Skeletal muscle tissue (tissue), 4 donors: ENCODE results near the gene VAV2. TPM values are rescaled to one million over a fixed set of nuclear protein-coding genes. Genes with fewer than 3 reads are reported as not detected.

Experiments
- H3K27ac ChIP-seq: one replicate; pipeline ENCODE4 v1.7.0; 2013; ENCODE audit warnings: mild to moderate bottlenecking, low read depth, low read length, inconsistent platforms
- H3K27me3 ChIP-seq, 3 donors: one replicate each; pipeline ENCODE4 v1.7.0; 2013; ENCODE audit warnings: low read length in 3 of 3; ENCODE audit not compliant: control insufficient read depth in 3 of 3, insufficient read depth in 3 of 3
- H3K36me3 ChIP-seq, 3 donors: one replicate each; pipeline ENCODE4 v1.7.0; 2013; ENCODE audit warnings: low read length in 3 of 3; ENCODE audit not compliant: control insufficient read depth in 3 of 3, insufficient read depth in 3 of 3
- H3K4me1 ChIP-seq, 3 donors: one replicate each; pipeline ENCODE4 v1.7.0; 2013; ENCODE audit warnings: low read length in 3 of 3, mild to moderate bottlenecking in 3 of 3; ENCODE audit not compliant: control insufficient read depth in 3 of 3, insufficient read depth in 3 of 3
- H3K4me3 ChIP-seq, 3 donors: one replicate each; pipeline ENCODE4 v1.7.0; 2013; ENCODE audit warnings: low read length in 3 of 3
- H3K9ac ChIP-seq, 3 donors: one replicate each; pipeline ENCODE4 v1.7.0; 2013; ENCODE audit warnings: low read length in 3 of 3, mild to moderate bottlenecking in 3 of 3, moderate library complexity in 2 of 3, low read depth in 1 of 3
- H3K9me3 ChIP-seq, 3 donors: one replicate each; pipeline ENCODE4 v1.7.0; 2013; ENCODE audit warnings: low read length in 3 of 3; ENCODE audit not compliant: control insufficient read depth in 3 of 3
- total RNA-seq: library from RNA; depleted of rRNA; stranded (reverse); fragments of >200 nt; gene quantifications from one replicate; pipeline ENCODE4 v1.2.3, GENCODE V29; 2014
- donor health status: Osteomylitis.

Gene VAV2, protein sequence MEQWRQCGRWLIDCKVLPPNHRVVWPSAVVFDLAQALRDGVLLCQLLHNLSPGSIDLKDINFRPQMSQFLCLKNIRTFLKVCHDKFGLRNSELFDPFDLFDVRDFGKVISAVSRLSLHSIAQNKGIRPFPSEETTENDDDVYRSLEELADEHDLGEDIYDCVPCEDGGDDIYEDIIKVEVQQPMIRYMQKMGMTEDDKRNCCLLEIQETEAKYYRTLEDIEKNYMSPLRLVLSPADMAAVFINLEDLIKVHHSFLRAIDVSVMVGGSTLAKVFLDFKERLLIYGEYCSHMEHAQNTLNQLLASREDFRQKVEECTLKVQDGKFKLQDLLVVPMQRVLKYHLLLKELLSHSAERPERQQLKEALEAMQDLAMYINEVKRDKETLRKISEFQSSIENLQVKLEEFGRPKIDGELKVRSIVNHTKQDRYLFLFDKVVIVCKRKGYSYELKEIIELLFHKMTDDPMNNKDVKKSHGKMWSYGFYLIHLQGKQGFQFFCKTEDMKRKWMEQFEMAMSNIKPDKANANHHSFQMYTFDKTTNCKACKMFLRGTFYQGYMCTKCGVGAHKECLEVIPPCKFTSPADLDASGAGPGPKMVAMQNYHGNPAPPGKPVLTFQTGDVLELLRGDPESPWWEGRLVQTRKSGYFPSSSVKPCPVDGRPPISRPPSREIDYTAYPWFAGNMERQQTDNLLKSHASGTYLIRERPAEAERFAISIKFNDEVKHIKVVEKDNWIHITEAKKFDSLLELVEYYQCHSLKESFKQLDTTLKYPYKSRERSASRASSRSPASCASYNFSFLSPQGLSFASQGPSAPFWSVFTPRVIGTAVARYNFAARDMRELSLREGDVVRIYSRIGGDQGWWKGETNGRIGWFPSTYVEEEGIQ
- total RNA-seq = 9.9 TPM

DNA sequence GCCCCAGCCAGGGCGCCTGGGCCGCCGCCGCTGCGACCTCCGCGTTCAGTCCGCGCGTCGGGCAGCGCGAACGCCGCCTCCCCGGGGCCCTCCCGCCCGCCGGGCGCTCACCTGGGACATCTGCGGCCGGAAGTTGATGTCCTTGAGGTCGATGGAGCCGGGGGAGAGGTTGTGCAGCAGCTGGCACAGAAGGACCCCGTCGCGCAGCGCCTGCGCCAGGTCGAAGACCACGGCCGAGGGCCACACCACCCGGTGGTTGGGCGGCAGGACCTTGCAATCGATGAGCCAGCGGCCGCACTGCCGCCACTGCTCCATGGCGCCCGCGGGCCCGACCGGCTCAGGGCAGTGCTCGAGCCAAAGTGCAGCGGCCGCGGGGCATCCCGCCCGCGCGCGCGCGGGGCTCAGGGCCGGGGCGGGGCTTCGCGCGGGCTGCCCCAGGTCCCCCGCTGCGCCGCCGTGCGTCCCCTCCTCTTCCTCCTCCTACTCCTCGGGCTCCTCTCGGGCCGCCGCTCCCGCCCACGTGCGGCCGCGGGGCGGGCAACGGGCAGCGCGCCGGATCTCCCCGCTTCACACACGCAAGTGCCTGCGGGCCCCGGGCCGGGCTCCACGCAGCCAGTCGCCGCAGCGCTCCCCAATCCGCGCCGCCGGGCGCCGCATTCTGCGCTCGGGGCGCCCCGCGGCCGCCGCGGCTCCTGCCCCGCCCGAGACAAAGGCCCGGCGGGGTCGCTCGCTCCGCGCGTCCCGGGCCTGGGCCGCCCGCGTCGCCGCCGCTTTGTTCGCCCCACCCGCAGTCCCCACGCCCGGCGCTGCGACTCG lies at the start of gene VAV2:
Gene VAV2, minus strand, starts transcription at position 361 of the 816 bp plus-strand sequence. Its CDS starts 46 bp downstream, at position 315.
- Histone ChIP-seq H3K9me3 (no peaks in the 10 kb centered on the region), H3K4me1 (peaks cover 15 to 19% (median 15%) of the 10 kb centered on the region in 3 donors), H3K36me3 (no peaks in the 10 kb centered on the region), H3K27ac (peak within 1 kb of the TSS; percentile 76), H3K9ac (peak within 1 kb of the TSS; percentile 50 to 75 (median 72)), H3K27me3 (peaks cover 21 to 55% (median 42%) of the 10 kb centered on the region in 3 donors), H3K4me3 (peak within 1 kb of the TSS; percentile 68 to 74 (median 73))

DNA sequence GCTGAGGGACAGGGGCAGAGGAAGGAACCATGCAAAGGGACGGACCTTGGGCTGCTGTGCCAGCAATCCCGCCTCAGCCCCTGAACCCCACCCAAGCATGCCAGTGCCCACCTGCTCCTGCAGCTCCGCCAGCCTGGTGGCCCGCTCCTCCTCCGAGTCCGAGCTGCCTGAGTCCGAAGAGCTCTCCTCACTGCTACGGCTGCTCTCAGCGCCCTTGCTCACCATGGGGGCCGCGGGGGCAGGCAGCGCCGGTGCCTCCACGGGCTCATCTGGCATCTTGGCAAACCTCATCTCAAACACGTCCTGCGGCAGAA lies 49.5 kb upstream of the VAV2 start:
- Histone ChIP-seq H3K27me3 (no peaks in the 10 kb centered on the region), H3K9ac (no peak overlapping the region), H3K27ac (no peak overlapping the region), H3K9me3 (no peaks in the 10 kb centered on the region), H3K4me3 (no peak overlapping the region), H3K36me3 (peaks cover 59 to 62% (median 60%) of the 10 kb centered on the region in 3 donors), H3K4me1 (peaks cover 7 to 24% (median 14%) of the 10 kb centered on the region in 3 donors)

DNA sequence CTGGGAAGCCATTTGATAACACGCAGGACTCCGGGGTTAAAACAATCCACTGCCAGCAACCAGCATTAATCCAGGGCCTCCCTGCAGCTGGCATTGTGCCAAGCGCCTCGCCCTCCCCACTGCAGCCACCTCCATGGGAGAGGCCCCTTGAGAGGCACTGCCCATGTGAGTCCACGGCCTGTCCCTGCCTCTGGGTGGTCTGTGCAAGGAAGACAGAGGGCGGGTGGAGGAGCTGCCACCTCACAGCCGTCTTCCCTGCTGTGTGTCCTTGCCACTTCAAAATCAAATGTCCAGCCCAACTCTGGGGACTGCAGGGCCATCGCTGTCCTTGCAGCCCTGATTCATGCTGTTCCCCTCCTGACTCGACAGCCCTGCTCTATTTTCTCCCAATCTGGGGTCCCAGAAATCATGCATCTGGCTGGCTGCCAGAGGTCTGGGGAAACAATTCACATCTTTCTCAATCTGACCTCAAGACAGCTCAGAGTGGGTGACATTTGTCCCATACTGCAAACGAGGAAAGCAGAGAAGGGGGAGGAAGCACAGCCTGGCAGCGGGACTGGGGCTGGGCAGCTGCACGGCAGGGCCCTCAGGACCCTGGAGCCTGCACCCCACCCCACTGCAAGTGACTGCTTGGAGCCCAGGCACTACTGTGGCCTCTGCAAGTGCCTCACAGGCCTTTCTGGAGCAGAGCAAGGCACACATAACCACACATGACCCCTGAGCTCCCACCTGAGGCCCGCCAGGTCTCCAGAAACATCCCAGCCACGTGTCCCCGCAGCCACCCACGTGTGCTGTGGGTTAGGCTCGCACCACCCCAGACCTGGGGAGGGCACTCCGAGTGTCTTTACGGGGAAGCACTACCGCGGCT lies 48.9 kb upstream of the VAV2 start:
- Histone ChIP-seq H3K4me1 (peaks cover 2 to 18% (median 9%) of the 10 kb centered on the region in 3 donors), H3K27me3 (no peaks in the 10 kb centered on the region), H3K27ac (no peak overlapping the region), H3K9ac (no peak overlapping the region), H3K36me3 (peaks cover 61 to 63% (median 62%) of the 10 kb centered on the region in 3 donors), H3K4me3 (no peak overlapping the region), H3K9me3 (no peaks in the 10 kb centered on the region)

DNA sequence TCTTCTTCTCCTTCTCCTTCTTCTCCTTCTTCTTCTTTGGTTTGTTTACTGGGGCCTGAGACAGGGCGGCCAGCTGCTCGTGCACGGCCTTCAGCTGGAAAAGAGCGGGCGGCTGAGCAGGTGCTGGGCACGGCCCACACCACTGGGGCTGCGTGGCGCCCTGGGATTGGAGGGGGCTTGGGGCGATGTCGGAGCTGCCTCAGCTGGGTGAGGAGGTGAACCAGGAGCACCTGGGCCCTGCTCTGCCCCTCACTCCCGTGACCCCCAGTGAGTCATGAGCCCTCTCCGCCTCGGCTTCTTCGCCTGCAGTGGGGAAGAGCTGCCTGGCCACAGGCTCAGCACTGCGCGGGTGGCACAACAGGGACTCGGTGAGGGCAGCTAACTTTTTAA lies 48.0 kb upstream of the VAV2 start:
- Histone ChIP-seq H3K9me3 (no peaks in the 10 kb centered on the region), H3K4me3 (no peak overlapping the region), H3K27me3 (no peaks in the 10 kb centered on the region), H3K36me3 (peaks cover 61 to 63% (median 62%) of the 10 kb centered on the region in 3 donors), H3K9ac (no peak overlapping the region), H3K4me1 (peaks cover 2 to 14% (median 5%) of the 10 kb centered on the region in 3 donors), H3K27ac (no peak overlapping the region)

DNA sequence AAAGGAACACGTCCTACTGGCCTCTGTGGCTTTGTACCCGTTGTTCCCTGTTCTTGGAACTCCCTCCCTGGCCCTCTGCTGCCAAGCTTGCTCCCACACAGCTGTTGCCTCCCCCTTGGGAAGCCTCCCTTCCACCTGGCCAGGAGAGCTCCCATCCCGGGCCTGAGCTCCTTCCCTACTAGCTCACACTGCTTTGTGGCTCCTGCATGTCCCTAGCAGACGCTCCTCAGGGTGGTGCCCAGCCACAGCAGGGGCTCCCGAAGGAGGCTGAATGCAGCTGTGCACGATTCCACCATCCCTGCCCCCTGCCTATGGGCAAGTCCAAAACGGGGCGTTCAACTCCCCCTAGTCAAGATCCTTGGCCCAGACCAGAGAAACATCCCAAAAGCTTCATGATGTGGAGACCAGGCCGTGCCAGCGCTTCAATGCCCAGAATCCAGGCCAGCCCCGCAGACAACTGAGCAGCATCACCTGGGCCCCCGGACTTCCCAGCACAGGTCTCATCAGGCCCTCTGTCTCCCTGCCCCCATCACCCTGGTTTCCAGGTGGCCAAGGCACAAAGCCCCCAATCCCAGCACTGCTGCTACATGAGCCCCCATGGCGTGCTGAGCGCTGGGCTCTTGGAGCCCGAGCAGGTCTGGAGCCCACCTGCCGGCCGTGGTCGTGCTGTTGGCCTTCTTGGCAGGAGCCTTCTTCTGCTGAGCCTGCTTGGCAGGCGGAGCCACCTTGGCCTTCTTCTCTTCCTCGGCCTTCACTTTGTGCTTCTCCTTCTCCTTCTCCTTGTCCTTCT lies 47.5 kb upstream of the VAV2 start:
- Histone ChIP-seq H3K9me3 (no peaks in the 10 kb centered on the region), H3K27ac (no peak overlapping the region), H3K36me3 (peaks cover 61 to 63% (median 62%) of the 10 kb centered on the region in 3 donors), H3K4me3 (no peak overlapping the region), H3K9ac (peak overlapping the region in 1 of 3 donors; percentile 33), H3K4me1 (peaks cover 2 to 14% (median 5%) of the 10 kb centered on the region in 3 donors), H3K27me3 (no peaks in the 10 kb centered on the region)

DNA sequence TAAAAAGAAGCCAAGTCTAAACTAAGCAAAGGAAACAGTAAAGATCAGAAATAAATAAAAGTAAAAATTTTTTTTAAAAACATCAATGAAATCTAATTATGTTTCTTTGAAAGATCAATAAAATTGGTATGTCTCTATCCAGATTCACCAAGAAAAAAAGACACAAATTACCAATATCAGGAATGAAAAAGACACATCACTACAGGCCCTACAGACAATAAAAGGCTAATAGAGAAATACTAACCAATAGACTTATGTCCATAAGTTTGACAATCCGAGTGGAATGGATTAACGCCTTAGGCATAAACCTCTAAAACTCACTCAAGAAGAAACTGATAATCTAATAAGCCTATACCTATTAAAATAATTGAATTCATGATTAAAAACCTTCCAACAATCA lies 45.5 kb upstream of the VAV2 start:
- Histone ChIP-seq H3K36me3 (peaks cover 63 to 70% (median 66%) of the 10 kb centered on the region in 3 donors), H3K27me3 (no peaks in the 10 kb centered on the region), H3K9ac (no peak overlapping the region), H3K4me3 (no peak overlapping the region), H3K4me1 (peaks cover 2 to 14% (median 5%) of the 10 kb centered on the region in 3 donors), H3K27ac (no peak overlapping the region), H3K9me3 (no peaks in the 10 kb centered on the region)

DNA sequence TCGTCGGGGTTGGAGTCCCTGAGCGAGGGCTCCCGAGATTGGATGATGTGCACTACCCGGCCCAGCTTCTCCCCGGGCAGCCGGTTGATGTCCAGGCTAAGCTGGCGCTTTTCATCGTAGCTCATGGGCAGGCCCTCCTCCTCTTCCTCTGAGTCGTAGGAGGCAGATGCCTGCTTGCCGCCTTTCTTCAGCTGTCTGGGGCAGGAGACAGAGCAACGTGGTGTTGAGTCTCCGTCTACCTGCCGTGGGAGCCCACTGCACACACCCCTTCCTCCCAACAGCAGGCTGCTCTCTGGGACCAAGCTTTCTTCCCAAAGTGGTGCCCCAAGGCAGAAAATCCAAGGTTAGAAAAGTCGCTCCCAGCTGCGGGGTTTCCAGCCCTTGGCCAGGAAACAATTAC lies 44.0 kb upstream of the VAV2 start:
- Histone ChIP-seq H3K9ac (no peak overlapping the region), H3K27me3 (no peaks in the 10 kb centered on the region), H3K36me3 (peaks cover 58 to 70% (median 62%) of the 10 kb centered on the region in 3 donors), H3K4me3 (no peak overlapping the region), H3K27ac (no peak overlapping the region), H3K4me1 (peaks cover 2 to 12% (median 5%) of the 10 kb centered on the region in 3 donors), H3K9me3 (no peaks in the 10 kb centered on the region)

DNA sequence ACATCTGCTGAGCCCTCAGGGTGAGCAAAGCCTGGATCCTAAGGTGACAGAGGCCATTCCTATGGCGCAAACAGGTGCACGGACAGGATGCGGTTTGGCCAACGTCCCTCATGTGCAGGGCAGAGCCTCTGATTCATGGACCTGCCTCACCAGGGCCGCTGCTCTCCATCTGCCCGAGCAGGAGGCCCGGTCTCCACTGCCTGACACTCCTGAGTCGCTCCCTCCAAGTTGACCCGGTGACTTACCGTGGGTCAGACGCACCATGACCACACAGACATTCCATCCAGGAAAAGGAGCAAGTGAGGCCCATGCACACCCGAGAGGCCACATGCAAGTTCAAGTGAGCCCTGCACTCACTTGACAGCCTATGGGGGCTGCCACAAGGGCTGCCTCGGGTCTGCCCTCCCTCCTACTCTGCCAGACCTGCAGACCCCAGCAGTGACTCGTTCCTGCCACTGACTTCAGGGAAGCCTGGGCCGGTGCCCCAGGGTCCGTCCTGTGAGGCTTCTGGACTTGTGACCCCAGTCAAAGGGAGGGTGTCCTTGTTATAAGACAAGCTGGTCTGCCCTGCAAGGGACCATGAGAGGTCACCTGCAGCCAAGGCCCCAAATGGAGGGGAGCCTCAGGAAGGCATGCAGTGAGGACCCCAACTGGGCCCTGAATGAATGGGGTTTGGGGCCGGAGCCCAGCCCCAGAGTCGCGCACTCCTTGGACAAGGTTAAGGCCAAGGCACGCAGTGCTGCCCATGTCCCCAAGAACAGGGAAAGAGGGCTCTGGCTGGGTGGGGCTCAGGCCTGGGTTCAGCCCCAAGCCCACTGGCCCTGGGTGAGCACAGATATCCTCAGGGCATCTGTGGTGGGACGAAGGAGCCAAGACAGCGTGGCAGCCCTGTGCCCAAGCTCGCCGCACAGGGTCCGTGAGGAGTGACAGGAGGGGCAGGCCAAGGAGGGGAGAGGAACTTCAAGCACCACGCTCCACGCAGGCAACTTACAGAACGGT lies 43.2 kb upstream of the VAV2 start:
- Histone ChIP-seq H3K9ac (no peak overlapping the region), H3K9me3 (no peaks in the 10 kb centered on the region), H3K27me3 (no peaks in the 10 kb centered on the region), H3K4me1 (peaks cover 0 to 6% (median 0%) of the 10 kb centered on the region in 3 donors), H3K36me3 (peaks cover 58 to 70% (median 65%) of the 10 kb centered on the region in 3 donors), H3K27ac (no peak overlapping the region), H3K4me3 (no peak overlapping the region)
